Activated naive CD8-positive, alpha-beta T cell treated with anti-CD3 and anti-CD28 coated beads for 36 hours (primary cell): Measurements from ENCODE around the gene MYLIP. TPM values are rescaled to one million over a fixed set of nuclear protein-coding genes. Genes with fewer than 3 reads are reported as not detected.

Experiments
- DNase-seq: peaks from one replicate; pipeline ENCODE4 v3.0.0; 2021
- H3K27ac Mint-ChIP-seq: one replicate; pipeline ENCODE4 v1.8.0; 2022; ENCODE audit warnings: mild to moderate bottlenecking, moderate library complexity, mixed read lengths
- H3K27me3 Mint-ChIP-seq: one replicate; pipeline ENCODE4 v1.8.0; 2022; ENCODE audit warnings: mild to moderate bottlenecking, mixed read lengths
- H3K36me3 Mint-ChIP-seq: one replicate; pipeline ENCODE4 v1.8.0; 2021; ENCODE audit warnings: mild to moderate bottlenecking, mixed read lengths
- H3K4me1 Mint-ChIP-seq: one replicate; pipeline ENCODE4 v1.8.0; 2021; ENCODE audit warnings: mixed read lengths
- H3K4me3 Mint-ChIP-seq: one replicate; pipeline ENCODE4 v1.8.0; 2022; ENCODE audit warnings: mild to moderate bottlenecking, moderate library complexity, mixed read lengths
- H3K9me3 Mint-ChIP-seq: one replicate; pipeline ENCODE4 v1.8.0; 2022; ENCODE audit warnings: mixed read lengths
- total RNA-seq, 2 experiments: library from RNA; stranded (reverse); gene quantifications; one replicate each; pipeline ENCODE4 v1.2.3, GENCODE V29; 2021

Gene MYLIP
- total RNA-seq, 2 experiments from 2014 or later, result 8.4 to 10.0 TPM

GRCh38 chr6:16098211-16098610 is 30.7 kb upstream of the MYLIP start:
- no peak for DNase-seq
- Mint-ChIP-seq H3K9me3 (peaks cover 14% of the 10 kb centered on the region), H3K36me3 (peaks cover 6% of the 10 kb centered on the region), H3K27me3 (peaks cover 3% of the 10 kb centered on the region), H3K4me1 (peaks cover 4% of the 10 kb centered on the region), H3K4me3 (no peak overlapping the region), H3K27ac (no peak overlapping the region)

- no peaks in the 10 kb centered on the region for H3K4me1 Mint-ChIP-seq
- no peak overlapping the region for H3K4me3 Mint-ChIP-seq
- no peak for DNase-seq
- H3K9me3 Mint-ChIP-seq, result peaks cover 14% of the 10 kb centered on the region
- H3K36me3 Mint-ChIP-seq, result peaks cover 5% of the 10 kb centered on the region
- no peak overlapping the region for H3K27ac Mint-ChIP-seq
- no peaks in the 10 kb centered on the region for H3K27me3 Mint-ChIP-seq
Observed at GRCh38 chr6:16102208-16102607, 26.7 kb upstream of the MYLIP start.

GRCh38 chr6:16103722-16104121 is 25.2 kb upstream of the MYLIP start:
- peaks cover 13% of the 10 kb centered on the region for H3K9me3 Mint-ChIP-seq
- no peak overlapping the region for H3K4me3 Mint-ChIP-seq
- no peaks in the 10 kb centered on the region for H3K4me1 Mint-ChIP-seq
- H3K27me3 Mint-ChIP-seq, result no peaks in the 10 kb centered on the region
- peaks cover 3% of the 10 kb centered on the region for H3K36me3 Mint-ChIP-seq
- DNase-seq, result no peak
- no peak overlapping the region for H3K27ac Mint-ChIP-seq

GRCh38 chr6:16104624-16105433 is 24.1 kb upstream of the MYLIP start:
- Mint-ChIP-seq H3K27me3 (no peaks in the 10 kb centered on the region), H3K9me3 (peaks cover 9% of the 10 kb centered on the region), H3K4me1 (no peaks in the 10 kb centered on the region), H3K36me3 (no peaks in the 10 kb centered on the region), H3K4me3 (no peak overlapping the region), H3K27ac (no peak overlapping the region)
- no peak for DNase-seq

- Mint-ChIP-seq H3K36me3 (no peaks in the 10 kb centered on the region), H3K27ac (no peak overlapping the region), H3K27me3 (no peaks in the 10 kb centered on the region), H3K9me3 (peaks cover 3% of the 10 kb centered on the region), H3K4me3 (no peak overlapping the region), H3K4me1 (no peaks in the 10 kb centered on the region)
- no peak for DNase-seq
Observed at GRCh38 chr6:16105854-16106253, 23.0 kb upstream of the MYLIP start.

- Mint-ChIP-seq H3K9me3 (no peaks in the 10 kb centered on the region), H3K4me1 (no peaks in the 10 kb centered on the region), H3K36me3 (no peaks in the 10 kb centered on the region), H3K27ac (no peak overlapping the region), H3K4me3 (no peak overlapping the region), H3K27me3 (no peaks in the 10 kb centered on the region)
- DNase-seq, result no peak
Observed at GRCh38 chr6:16106991-16107787, 21.7 kb upstream of the MYLIP start.

- Mint-ChIP-seq H3K9me3 (no peaks in the 10 kb centered on the region), H3K27ac (no peak overlapping the region), H3K4me1 (no peaks in the 10 kb centered on the region), H3K27me3 (no peaks in the 10 kb centered on the region), H3K36me3 (no peaks in the 10 kb centered on the region), H3K4me3 (no peak overlapping the region)
- no peak for DNase-seq
Observed at GRCh38 chr6:16108419-16108818, 20.5 kb upstream of the MYLIP start.

- DNase-seq, result no peak
- Mint-ChIP-seq H3K27ac (no peak overlapping the region), H3K9me3 (no peaks in the 10 kb centered on the region), H3K27me3 (no peaks in the 10 kb centered on the region), H3K4me1 (no peaks in the 10 kb centered on the region), H3K4me3 (no peak overlapping the region), H3K36me3 (no peaks in the 10 kb centered on the region)
Observed at GRCh38 chr6:16108921-16109658, 19.8 kb upstream of the MYLIP start.

- Mint-ChIP-seq H3K27ac (no peak overlapping the region), H3K36me3 (no peaks in the 10 kb centered on the region), H3K4me3 (no peak overlapping the region), H3K4me1 (no peaks in the 10 kb centered on the region), H3K27me3 (no peaks in the 10 kb centered on the region), H3K9me3 (no peaks in the 10 kb centered on the region)
- DNase-seq, result no peak
Observed at GRCh38 chr6:16109659-16110305, 19.1 kb upstream of the MYLIP start.

GRCh38 chr6:16118825-16119224 is 10.1 kb upstream of the MYLIP start:
- DNase-seq, result no peak
- Mint-ChIP-seq H3K4me1 (no peaks in the 10 kb centered on the region), H3K27me3 (peaks cover 3% of the 10 kb centered on the region), H3K27ac (no peak overlapping the region), H3K9me3 (no peaks in the 10 kb centered on the region), H3K36me3 (no peaks in the 10 kb centered on the region), H3K4me3 (no peak overlapping the region)

GRCh38 chr6:16121339-16121738 is 7.5 kb upstream of the MYLIP start:
- H3K4me1 Mint-ChIP-seq, result no peaks in the 10 kb centered on the region
- DNase-seq, result no peak
- H3K36me3 Mint-ChIP-seq, result no peaks in the 10 kb centered on the region
- no peaks in the 10 kb centered on the region for H3K9me3 Mint-ChIP-seq
- no peak overlapping the region for H3K4me3 Mint-ChIP-seq
- H3K27ac Mint-ChIP-seq, result no peak overlapping the region
- H3K27me3 Mint-ChIP-seq, result peaks cover 3% of the 10 kb centered on the region

- peaks cover 8% of the 10 kb centered on the region for H3K27me3 Mint-ChIP-seq
- H3K4me3 Mint-ChIP-seq, result no peak overlapping the region
- no peak for DNase-seq
- no peak overlapping the region for H3K27ac Mint-ChIP-seq
- H3K9me3 Mint-ChIP-seq, result no peaks in the 10 kb centered on the region
- no peaks in the 10 kb centered on the region for H3K4me1 Mint-ChIP-seq
- H3K36me3 Mint-ChIP-seq, result no peaks in the 10 kb centered on the region
Observed at GRCh38 chr6:16122197-16122596, 6.7 kb upstream of the MYLIP start.

GRCh38 chr6:16124198-16125180 is 4.4 kb upstream of the MYLIP start:
- H3K4me1 Mint-ChIP-seq, result peaks cover 6% of the 10 kb centered on the region
- no peak overlapping the region for H3K27ac Mint-ChIP-seq

GRCh38 chr6:16126056-16126455 is 2.8 kb upstream of the MYLIP start:
- no peak for DNase-seq
- peaks cover 15% of the 10 kb centered on the region for H3K27me3 Mint-ChIP-seq
- no peaks in the 10 kb centered on the region for H3K9me3 Mint-ChIP-seq
- peaks cover 6% of the 10 kb centered on the region for H3K4me1 Mint-ChIP-seq
- no peak overlapping the region for H3K27ac Mint-ChIP-seq
- peaks cover 5% of the 10 kb centered on the region for H3K36me3 Mint-ChIP-seq
- H3K4me3 Mint-ChIP-seq, result no peak overlapping the region

More at GRCh38 chr6:16124198-16125180, 4.4 kb upstream of the MYLIP start:
- no peak overlapping the region for H3K4me3 Mint-ChIP-seq
- H3K36me3 Mint-ChIP-seq, result peaks cover 2% of the 10 kb centered on the region
- no peak for DNase-seq
- peaks cover 15% of the 10 kb centered on the region for H3K27me3 Mint-ChIP-seq
- H3K9me3 Mint-ChIP-seq, result no peaks in the 10 kb centered on the region
